ENCODE results near the gene MAN1A2.

MAN1A2 gene

GRCh38 chr1:117559139-117559538, 191.9 kb downstream of the MAN1A2 start:
- no peak for DNase-seq (ENCODE audit: low read depth)

GRCh38 chr1:117559985-117560384, 192.7 kb downstream of the MAN1A2 start:
- DNase-seq (ENCODE audit: low read depth) = no peak

GRCh38 chr1:117561071-117561470, 193.8 kb downstream of the MAN1A2 start:
- no peak for DNase-seq (ENCODE audit: low read depth)

DNA sequence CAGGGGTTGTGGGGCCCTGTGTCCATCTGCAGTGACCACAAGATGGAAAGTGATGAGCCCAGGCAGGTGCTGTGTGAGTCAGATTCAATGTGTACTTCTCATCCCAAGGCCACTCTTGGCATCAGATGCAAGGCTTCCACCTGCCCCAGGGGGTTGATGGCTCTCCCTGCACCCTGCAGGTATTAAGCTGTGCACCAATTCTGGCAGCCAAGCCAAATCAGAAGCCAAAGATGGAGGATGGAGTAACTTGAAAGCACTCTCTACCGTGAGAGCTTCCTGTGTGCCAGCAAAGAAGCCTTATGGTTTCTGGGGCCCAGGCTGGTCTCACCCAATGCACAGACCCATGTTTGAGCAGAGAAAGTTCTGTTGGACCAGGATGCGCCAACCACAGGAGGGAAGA, 194.3 kb downstream of the MAN1A2 start:
- no peak for DNase-seq (ENCODE audit: low read depth)

- no peak for DNase-seq (ENCODE audit: low read depth)
Measured at GRCh38 chr1:117562581-117563491, 195.6 kb downstream of the MAN1A2 start.

DNA sequence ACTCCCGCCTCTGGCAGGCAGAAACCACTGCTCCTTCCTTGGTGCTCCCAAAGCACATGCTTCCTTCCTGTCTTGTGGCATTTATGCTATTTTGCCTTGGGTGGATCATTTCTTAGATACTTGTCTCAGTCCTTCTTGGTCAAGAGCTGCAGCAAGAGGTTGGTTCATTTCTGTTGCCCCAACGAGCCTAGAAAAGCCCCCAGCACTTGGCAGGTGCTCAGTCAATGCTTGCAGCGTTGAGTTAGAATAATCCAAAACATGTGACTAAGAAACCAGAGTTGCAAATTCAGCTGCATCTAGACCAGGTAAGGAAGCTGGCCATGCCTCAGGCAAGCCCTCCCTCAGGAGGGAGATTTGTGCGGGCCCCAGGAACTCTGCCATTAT, 196.2 kb downstream of the MAN1A2 start:
- DNase-seq (ENCODE audit: low read depth) = no peak

DNA sequence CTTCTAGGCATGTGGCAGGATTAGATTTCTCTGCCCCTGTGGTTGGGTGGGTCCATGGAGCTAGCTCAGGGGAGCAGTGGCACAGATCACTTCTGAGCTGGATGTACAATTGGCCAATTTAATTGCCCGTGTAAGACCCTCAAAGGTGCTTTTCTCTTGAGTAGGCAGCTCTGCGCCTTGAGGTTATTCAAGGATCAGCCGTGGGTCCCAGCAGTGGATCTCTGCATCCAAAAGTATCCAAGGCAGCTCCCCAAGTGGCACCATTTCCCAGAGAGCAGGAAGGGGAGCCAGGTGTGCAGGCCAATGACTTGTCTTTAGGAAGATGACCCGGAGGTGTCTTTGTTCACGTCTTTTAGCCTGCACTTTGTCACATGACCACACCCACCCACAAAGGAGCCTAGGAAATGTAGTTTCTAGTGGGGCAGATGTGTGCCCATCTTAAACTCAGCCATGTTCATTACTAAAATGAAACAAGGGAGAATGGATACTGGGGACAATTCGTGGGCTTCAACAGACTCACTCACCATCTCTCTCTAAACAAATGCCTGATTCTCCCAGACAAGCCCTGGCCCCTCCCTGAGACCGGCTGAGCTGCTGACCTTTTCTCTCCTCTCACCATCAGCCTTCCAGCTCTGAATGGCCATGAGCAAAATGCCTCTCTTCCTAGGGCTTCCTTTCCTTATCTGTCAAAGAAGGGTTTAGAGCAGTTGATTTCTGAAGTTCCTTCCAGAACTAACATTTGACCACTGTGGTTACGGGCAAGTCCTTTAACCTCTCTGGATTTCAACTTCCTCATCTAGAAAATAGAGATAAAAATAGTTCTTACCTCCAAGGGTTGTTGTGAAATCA, 197.2 kb downstream of the MAN1A2 start:
- DNase-seq (ENCODE audit: low read depth) = no peak

DNA sequence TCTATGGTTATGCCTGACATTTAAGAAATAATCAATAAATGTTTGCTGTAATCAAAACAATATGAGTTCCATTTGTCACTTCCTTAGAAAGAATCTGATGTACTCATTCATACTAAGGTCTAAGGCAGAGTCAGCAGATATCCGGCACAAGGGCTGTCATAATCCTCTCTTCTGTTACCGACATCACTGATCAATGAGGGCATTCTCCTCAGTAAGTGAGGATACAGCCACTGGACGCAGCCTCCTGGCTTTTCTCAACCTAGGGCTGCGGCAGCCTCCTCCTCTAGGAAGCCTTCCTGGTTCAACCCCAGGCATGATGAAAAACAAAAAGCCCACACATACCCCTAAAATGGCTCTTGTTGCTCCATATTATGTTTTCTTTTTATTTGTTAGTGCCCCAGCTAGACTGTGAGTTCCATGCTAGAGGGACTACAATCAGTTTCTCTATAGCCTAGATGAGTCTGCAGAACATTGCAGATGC, 197.9 kb downstream of the MAN1A2 start:
- no peak for DNase-seq (ENCODE audit: low read depth)

- DNase-seq (ENCODE audit: low read depth) = no peak
Measured at GRCh38 chr1:117565745-117566455, 198.7 kb downstream of the MAN1A2 start.

DNA sequence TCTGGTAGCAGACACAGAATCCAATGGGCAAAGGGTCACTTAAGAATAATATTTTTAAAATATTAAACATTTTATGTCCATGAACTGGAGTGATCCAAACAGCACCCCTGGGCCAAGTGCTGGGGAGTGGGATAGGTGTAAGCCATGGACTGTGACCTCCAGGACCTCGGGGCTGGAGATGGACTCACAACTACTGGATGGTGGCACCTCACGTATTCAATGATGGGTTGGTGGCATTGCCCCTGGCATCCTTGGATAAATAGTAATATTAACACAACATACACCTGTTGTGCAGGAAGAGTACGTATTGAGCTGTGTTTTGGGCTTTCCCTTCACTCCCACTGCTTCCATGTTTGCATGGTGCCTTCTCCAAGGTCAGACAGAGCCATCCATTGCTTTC, 199.3 kb downstream of the MAN1A2 start:
- no peak for DNase-seq (ENCODE audit: low read depth)

DNA sequence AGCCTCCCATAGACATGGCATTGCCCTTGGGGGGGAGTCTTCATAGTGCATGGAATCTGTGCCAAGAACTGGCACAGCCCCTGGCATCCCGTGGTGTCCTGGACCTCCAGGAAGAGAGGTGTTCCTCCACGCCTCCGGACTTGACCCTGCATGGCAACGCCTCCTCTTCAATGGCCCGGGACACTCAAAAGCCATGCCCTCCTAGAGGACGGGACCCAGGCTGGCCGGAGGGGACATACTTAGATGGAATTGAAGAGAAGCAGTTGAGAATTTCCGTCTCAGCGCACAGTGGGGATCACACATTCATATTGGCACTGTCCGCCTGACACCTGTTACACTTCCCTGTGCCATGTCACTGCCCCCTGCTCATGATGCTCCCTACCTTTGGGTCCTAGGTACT, 200.2 kb downstream of the MAN1A2 start:
- no peak for DNase-seq (ENCODE audit: low read depth)

DNA sequence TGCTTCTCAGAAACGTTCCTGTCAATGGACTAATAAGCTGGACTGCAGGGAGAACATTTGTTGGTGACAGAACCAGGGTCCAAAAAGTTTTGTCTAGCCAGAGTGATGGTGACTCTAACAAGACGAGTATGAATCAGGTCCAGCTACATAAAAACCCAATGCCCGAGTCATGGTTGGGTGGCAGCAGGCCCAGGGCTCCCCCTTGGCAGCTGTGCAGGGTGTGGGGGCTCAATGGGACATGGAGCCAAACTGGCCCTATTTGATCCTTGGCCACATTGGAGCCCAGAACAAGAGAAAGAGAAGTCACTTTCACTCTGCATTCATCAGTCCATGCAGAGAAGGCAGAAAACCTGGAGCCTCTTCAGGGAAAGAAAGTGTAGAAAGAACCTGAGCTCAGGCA, 200.7 kb downstream of the MAN1A2 start:
- DNase-seq (ENCODE audit: low read depth) = no peak

GRCh38 chr1:117568999-117569398, 201.8 kb downstream of the MAN1A2 start:
- no peak for DNase-seq (ENCODE audit: low read depth)

GRCh38 chr1:117569856-117570255, 202.6 kb downstream of the MAN1A2 start:
- DNase-seq (ENCODE audit: low read depth) = no peak

DNA sequence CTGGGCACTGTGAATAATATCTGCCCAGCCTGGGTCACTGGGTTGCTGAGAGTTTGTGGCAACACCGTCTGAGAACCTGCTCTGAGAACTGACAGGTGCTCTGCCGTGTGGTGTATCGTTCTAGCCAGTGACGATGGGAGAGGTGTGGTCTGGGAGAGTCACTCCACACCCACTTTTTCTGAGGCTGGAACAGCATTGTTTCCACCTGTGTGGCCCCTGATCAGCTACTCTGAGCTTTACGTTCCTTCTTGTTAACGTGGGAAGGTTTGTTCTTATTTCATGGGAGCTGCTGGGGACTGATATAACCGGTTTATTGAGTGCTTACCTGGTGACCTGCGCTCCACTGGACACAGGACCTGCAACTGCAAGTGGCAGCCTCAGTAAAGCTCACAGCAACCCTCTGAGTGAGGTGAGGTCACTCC, 203.8 kb downstream of the MAN1A2 start:
- no peak for DNase-seq (ENCODE audit: low read depth)

DNA sequence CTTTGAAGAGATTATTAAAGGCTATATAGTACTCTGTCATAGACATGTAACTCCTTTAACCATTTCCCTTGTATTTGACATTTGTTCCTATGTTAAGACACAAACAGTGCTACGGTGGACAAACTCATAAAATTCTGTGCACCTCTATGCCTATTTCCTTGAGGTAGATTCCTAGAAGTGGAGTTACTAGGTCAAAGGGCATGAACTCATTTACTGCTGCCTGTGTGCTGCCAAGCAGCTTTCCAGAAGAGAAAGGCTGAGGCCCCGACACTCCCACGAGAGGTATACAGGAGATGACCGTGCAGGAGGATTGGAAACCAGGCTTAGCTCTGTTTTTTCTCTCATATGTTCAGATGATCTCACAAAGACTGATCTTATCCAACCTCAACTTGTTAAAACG, 204.2 kb downstream of the MAN1A2 start:
- no peak for DNase-seq (ENCODE audit: low read depth)

DNA sequence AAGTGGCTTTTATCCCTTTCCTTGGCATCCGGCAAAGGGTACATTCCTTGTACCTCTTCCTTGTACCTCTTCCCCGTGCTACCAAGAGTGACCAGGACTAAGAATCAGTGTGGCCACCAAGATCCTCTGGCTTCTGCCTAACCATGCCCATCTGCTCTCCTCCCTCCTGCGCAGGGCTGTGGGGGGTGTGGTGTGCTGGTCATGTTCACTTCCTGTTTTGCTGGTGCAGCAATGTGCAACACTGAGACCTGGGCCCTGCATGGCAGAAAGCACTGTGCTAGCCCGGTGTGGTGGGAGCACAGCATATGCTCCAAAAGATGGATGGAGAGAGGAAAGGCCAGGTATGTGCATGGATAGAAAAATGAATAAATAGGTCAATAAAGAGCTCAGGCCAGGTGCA, 205.3 kb downstream of the MAN1A2 start:
- DNase-seq (ENCODE audit: low read depth) = no peak

DNA sequence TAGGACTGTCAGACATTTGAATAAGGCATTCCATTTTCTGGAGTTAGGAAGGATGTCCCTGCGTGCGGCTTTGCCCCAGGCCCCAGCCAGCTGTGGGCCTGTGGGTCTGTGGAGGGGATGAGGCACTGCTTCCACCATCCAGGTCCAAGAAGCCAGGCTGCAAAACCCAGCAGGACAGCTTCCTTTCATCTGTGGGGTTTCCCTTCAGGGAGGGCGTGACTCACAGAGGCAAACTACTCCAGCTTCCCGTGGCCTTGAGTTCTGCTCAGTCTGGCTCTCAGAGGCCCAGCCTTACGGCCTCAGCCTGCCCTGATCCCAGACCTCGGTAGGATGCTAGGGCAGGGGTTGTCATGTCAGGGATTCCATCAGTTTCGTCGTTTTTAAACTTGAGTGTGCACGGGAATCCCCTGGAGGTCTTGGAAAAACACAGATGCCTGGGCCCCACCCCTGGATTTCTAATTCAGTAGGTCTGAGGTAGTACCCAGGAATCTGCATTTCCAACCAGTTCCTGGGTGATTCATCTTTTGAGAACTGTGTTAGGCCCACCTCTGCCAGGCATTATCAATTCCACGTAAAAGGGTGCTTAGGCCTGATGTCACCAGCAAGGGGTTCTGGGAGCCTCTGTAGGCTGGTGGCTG, 206.3 kb downstream of the MAN1A2 start:
- peak; percentile 40 for DNase-seq (ENCODE audit: low read depth)

DNA sequence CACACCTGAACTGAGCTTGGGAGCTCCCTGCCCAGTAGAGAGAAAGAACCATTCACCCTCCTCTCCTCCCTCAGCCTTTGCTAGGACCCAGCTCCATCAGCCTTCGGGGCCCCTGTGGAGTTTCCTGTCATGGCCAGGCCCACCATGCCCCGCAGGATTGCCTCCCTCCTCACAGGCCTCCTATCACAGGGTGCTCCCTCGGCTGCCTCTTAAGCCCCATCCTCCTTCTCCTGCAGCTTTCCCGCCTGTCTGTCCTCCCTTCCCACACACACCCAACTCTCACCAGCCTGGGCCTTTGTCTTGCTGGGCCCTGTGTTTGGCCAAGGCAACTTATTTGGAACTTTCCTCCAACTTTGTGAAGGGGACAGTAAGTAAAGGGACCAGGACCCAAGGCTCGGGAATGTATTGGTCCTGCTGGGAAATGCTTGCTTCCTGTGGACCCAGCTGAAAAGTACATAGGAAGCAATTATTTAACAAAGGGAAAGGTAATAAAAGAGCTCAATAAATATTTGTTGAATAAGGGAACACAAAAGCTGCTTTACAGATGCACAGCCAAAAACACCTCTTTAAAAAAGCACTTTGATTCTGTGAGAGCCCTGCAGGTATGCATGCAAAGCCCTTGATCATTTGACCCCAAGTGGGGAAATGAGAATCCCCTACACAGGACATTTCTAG, 207.0 kb downstream of the MAN1A2 start:
- DNase-seq (ENCODE audit: low read depth) = no peak

- no peak for DNase-seq (ENCODE audit: low read depth)
Measured at GRCh38 chr1:117575586-117576225, 208.5 kb downstream of the MAN1A2 start.

- no peak for DNase-seq (ENCODE audit: low read depth)
Measured at GRCh38 chr1:117576236-117576635, 209.0 kb downstream of the MAN1A2 start.

Measured in amniotic epithelial cell (primary cell).